DMS53 treated with DMSO at 0.1 percent for 48 hours (cell line): ENCODE measurements around the gene OPRL1.

Source experiments
- DNase-seq: peaks from one replicate; lab custom pipeline; 2025; ENCODE audit not compliant: unreplicated experiment; lab: John Stamatoyannopoulos, UW

Gene OPRL1

DNA sequence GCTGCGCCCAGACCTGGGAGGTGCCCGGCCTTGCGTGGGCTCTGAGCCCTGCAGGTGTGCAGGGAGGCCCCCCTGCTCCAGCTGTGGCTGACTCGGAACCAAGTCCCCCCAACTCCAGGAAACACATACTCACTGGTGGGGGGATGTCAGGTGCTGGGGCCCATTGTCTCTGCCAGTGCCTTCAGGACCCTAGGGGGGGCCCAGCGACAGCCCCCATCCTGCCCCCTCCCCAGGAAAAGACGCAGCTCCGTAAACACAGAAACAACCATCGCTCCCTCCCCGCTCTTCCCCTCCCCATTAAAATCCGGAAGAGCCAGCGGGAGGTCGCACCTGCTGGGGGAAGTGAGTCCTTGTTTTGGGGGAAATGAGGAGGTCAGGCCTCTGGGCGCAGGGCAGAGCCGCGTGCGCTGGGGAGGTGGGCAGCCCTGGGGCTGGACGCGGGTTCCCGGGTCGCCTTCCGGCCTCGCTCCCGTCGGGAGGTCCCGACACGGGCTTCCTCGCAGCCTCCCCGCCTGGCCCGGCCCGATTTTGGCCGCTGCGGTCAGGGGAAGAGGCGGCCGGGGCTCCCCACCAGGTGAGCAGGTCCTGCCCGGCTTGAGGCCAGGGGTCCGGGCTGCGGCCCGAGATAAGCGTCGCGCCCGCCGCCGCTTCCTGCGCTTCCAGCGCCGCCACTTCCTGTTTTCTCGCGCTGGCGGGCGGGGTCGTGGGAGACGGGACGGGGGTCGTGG lies 37.7 kb upstream of the OPRL1 start:
- DNase-seq, result no peak

DNA sequence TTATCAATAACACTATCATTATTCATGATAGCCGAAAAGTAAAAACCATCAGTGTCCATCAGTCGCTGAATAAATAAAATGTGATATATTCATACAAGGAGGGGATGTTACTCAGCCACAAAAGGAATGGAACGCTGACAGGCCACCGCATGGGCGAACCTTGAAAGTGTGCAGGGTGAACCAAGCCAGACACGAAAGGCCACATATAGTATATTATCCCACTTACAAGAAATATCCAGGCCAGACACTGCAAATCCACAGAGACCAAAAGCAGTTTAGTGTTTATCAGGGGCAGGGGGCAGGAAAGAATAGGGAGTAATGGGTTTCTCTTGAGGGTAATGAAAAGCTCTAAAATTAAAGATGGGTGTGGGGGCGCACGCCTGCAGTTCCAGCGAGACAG lies 36.1 kb upstream of the OPRL1 start:
- no peak for DNase-seq

DNA sequence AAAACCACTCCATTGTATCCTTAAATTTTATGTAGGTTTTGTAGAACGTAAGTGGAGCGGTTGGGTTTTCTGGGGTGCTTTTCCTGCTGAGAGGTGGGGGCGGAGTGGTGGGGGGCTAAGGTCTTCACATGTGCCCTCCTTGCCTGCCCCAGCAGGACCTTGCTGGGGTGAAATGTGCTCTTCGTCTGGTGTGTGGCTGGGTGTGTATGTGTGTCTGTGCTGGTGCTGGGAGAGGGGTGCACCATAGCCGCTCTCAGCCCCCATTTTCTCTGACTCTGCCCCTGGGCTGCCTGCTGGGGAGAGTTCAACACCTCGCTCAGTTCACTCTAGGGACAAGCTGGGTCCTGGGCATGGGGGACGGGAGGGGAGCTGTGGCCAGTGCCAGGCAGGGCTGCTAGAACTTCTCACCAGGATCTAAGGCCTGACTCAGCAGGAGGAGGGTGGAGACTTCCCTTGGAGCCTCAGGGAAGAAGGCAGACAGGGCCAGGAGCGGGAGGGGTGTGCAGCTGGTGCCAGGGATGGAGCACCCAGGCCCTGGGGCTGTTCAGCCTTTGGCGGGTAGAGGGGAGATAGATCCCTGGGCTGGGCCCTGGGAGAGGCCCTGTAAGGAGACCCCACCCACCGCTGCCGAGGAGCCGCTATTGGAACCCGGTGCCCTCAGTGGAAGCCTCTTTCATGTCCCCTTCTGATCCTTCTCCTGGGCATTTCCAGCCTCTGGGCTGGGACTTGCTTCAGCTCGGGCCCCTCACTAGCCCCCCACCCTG lies 35.2 kb upstream of the OPRL1 start:
- no peak for DNase-seq

DNA sequence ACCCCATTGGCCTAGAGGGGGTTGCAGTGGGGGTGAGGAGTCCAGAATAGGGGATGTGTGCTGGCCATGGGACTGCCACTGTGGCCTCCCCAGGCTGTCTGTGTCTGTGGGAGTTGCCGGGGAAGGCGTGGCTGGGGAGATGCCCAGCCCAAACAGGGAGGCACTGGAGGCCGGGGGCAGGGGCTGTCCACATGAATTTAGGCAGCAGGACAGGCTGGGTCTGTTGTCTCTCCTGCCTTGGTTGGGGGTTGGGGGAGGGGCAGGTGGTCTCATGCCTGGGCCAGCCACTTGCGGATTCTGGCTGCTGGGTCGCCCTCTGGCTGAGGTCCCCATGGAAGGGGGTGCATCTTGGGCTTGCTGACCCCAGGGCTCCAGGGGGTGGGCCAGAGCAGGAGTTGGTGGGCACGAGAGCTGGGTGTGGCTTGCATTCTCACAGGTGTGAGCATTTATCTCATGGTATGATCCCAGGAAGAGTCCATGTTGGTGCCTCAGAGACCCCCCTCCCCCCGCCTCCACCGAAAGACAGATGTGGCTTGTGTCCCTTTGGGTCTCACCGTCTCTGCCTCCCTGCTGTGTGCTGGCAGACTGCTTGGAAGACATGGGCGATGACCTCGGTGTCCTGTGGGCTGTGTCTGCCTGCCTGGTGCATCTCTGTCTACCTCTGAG lies 34.4 kb upstream of the OPRL1 start:
- no peak for DNase-seq

DNA sequence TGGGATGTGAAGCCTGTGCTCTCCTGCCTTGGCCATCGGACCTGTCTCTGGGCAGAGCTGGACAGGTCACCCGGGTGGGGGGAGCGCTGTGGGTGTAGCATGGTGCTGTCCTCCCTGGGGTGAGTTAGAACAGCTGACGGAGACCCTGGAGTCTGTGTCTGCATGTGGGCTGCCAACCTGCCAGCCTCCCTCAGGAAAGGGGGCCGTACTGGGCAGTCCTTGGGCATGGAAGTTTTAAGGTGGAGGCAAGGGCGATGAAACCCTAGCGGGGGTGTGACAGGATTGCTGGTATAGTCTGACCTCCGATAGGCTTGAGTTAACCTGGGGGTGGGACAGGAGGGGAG lies 32.9 kb upstream of the OPRL1 start:
- no peak for DNase-seq

DNA sequence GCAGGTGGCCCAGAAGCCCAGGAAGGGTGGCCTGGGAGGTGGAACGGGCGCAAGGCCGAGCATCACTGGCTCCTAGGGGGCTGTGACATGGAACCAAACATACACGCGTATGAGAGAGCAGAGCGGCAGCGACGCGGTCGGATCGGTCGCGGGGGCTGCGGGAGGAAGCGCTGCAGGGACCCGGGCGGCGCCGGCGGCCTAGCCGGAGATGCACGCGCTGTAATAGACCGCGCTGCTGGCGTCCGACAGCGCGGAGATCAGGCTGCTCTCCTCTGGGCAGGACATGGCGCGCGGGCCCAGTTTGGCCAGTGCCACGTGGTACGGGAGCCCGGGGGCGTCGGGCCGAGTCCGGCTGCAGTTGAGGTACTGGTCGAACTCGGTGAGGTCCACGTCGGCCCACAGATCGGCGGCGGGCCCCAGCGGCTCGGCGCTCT lies 31.9 kb upstream of the OPRL1 start:
- no peak for DNase-seq

DNA sequence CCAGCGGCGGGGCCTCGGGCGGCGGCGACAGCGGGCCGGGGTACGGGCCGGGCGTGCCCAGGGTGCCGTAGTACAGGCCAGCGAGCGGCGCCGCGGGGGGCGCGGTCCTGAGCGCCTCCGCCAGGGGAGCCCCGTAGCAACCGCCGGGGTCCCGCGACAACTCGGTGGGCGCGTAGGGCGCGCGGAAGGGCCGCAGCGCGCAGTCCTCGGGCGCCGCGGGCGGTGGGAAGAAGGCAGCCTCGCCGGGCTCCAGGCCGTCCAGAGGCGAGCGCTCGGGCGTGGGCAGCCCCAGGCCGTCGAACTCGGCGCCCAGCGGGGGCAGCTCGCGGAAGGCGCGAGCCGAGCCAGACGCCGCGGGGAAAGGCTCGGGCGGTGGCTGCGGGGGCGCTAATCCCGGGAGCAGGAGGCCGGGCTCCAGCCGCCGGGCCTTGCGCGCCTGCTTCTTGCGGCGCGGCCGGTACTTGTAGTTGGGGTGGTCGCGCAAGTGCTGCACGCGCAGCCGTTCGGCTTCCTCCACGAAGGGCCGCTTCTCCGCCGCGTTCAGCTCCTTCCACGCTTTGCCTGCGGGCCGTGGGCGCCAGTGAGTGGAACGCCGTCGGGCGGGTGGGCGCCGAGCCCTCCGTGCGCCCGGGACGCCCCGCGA lies 31.4 kb upstream of the OPRL1 start:
- no peak for DNase-seq

DNA sequence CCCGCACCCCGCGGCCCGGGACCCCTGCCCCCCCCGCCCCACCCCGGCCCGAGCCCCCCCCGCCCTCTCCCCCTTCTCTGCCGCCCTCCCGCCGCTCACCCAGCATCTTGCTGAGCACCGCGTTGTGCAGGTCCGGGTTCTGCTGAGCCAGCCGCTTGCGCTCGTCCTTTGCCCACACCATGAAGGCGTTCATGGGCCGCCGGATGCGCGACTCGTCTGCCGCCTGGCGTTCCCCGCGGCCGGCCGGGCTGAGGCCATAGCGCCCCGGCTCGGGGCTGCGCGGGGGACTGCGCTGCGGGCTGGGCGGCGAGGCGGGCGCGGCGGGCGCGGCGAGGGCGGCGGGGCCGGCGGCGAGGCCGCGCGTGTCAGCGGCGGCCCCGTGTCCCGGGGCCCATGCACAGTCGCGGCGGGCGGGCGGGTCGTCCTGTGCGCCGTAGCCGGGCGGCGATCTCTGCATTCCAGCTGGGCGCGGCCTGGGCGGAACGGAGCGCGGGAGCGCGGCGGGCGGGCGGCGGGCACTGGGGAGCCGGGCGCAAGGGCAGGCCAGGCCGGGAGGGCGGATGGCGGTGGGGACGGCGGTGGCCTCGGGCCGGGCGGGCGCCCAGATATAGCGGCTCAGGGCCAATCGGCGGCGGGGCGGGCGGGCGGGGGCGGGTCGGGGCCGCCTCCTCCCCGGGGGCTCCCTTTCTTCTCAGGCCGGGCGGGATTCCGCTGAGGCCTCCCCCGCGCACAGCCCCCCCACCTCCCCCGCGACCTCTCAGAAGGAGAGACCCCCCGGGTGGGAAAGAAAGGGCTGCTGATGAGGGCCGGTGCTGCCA lies 30.6 kb upstream of the OPRL1 start, which contains the start of gene SOX18:
Gene SOX18 (minus strand): TSS at position 580 of the 818 bp plus-strand sequence. CDS start 123 bp downstream, at position 457.
- no peak for DNase-seq

DNA sequence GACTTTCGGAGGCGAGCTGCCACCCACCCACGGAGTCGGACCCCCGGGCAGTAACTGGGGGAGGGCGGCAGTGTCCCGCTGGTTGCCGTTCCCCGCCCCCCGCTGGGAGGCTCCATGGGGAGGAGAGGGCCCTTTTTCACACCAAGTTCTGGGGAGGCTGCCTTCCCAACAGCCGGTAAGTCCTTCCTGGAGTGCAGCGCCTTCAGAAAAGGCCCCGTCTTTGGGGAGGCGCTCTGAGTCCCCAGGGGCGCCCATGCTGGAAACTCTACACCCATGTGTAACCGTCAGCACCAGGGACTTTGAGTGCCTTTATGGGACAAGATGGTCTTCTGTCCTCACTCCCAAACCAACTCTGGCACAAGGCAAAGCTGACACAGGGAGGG lies 30.0 kb upstream of the OPRL1 start:
- no peak for DNase-seq

DNA sequence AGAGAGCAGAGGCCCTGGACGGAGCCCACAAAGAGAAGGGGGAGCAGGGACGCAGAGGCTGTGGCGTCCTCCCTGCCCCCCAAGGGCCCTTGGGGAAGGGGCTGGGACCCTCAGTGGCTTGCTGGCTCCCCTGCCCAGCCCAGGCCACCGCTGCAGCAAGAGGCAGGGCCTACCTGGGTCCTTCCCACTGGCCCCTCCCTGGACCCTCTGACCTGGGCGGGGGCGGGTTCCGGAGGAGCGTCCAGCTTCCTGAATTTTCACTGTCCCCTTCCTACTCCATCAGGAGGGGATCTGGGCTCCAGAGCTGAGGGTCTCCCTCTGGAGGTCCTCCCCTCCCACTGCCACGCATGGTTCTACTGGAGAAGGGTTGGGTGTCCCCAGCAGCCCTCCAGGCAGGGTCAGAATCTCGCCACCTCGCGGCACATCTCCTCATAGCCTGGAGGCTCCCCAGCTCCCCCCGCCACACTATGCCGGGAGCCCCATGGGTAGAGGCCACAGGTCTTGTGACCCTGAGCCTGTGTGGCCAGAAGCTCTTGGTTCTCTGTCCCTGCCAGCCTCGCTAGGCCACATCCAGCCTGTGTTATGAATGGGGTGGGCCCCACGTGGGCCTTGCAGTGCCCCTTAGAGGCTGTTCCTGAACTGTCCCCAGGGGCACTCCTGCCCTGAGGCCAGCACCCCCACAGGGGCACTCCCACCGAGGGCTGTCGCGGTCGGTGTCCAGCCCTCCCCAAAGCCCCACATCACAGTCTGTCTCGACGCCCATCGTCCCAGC lies 29.4 kb upstream of the OPRL1 start:
- no peak for DNase-seq

DNA sequence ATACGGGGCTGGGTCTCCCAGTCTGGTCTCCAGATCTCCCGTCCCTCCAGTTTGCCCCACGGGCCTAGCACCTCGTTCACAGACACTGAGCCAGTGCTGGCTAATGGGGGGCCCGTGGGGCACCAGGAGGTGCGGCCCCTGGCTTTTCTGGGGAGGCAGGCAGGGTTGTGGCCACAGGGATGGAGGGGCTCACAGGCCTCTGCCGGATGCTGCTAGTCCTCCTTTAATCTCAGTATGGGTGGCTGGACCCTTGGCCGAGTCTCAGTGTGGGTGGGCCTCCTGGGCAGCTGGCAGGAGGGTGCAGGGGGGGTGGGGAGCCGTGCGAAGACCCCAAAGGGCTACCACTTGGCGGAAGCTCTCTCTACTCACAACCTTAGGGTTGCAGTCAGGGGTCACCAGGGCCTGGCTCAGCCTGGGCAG lies 28.8 kb upstream of the OPRL1 start:
- no peak for DNase-seq

DNA sequence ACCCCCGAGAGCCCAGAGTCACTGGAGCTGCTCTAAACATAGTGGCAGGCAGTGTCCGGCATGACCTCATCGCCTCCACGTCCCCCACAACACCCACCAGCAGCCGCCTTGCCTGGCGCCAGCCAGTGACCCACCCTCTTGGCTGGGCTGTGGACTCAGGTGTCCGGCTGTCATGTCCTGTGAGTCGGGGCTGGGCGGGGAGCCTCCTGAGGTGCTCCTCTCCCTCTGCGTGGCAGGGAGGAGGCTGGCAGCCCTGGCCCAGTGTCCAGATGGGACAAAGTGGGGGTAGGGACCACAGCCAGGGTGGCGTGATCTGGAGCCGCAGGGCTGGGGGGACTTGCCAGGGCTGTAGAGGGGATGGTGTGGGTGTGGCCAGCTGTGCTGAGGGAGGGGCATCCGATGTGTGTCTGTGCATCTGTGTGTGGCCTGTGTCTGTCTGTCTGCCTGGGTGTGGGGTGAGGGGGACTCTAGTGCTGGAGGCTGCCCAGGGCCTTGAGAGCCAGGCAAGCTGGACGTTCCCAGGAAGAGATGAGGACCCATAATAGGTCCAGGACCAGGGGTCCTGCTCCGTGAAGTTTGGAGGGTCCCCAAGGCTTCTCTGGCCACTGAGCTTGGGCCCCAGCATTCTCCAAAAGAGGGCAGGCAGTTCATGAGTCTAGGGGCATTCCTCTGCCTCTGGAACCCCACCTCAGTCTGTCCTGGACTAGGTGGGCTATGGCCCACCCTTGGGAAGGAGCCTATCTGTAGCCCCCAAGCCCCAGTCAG lies 28.1 kb upstream of the OPRL1 start:
- no peak for DNase-seq

DNA sequence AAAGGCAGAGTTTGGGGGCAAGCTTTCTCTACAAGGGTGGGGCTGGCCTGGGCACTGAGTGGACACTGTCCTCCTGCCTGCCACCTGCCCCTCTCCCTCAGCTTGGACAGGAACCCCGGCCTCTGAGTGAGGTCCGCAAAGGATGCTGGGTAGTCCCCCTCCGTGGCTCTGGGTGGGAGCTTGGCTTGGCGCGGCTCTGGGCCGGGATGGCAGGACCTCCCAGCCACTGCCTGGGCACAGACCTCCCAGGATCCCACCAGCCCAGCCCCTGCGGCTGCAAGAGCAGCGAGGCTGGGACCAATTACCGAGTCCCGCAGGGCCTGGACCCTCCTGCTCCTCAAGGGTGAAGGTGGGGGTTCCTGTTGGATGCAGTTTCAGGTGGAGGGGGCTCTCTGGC lies 27.6 kb upstream of the OPRL1 start:
- DNase-seq, result no peak

DNA sequence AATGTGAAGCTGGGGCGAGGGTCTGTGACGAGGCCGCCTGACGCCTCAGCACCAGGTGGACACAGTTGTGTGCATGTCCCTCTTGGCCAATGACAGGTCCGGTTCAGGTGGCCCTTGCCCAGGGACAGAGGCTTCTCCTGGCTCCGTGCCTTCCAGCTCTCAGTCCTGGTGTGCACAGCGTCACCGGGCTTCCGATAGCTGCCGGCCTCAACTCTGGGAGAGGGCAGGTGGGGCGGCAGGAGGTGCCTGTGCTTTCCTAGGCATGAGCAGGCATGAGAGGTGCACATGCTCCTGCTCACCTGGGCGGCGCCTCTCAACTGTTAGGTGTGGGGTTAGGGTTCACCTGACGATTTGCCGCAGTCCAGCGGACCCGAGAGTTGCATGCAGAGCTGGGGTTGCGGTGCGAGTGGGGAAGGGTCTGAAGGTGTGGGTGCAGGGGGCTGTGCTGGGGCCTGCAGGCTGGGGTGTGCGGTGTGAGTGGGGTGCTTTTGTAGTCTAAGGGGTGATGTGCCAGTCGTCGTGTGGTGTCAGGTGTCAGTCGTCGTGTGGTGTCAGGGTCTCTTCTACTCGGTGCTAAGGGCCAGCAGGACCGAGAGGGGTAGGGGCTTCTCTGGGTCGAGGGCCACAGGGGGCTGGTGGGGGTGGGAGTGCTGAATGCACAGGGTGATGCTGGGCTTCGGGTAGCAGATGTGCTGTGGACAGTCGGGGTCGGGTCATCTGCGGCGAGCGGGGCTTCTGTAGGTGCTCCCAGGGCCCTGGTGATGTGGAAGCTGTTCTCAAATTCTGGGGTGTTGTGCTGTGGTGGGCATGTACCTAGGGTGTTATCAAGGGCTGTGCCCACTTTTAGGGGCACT lies 26.7 kb upstream of the OPRL1 start:
- DNase-seq, result no peak

DNA sequence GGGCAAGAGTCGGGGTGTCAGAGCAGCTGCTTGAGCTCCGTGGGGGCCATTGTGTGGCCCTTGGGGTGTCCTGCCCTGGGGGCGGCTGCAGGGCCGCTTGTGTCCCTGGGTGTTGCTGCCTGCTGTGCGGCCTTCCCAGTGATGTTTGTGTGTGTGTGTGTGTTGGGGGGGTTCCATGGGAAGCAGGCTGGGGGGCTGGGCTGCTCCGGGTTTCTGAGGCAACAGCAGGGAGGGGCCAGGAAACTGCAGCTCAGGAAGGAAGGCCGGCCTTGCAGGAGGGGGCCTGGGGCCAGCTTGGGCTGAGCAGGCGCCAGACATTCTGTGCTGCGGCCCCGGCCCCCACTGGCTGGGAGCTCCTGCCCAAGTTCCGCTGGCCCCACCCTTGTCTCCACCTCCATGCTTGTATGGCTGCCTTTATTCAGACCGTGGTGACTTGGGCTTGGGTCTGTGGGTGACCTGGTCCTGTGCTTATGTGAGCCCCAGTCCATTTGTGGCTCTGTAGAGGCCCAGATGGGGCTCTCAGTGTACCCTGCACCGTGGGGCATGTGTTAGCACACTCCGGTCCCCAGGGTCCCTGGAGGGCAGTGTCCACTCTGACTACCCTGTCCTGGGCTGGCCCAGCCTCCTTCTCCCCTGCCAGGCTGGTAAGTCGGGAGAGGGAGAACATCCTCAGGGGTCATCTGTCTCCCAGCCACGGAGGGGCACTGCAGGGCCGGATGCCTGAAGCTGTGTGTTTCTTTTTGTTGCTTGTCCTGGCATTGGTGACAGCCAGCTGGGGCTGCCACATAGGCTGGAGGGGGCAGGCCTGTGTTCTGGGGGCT lies 25.8 kb upstream of the OPRL1 start:
- DNase-seq, result no peak

DNA sequence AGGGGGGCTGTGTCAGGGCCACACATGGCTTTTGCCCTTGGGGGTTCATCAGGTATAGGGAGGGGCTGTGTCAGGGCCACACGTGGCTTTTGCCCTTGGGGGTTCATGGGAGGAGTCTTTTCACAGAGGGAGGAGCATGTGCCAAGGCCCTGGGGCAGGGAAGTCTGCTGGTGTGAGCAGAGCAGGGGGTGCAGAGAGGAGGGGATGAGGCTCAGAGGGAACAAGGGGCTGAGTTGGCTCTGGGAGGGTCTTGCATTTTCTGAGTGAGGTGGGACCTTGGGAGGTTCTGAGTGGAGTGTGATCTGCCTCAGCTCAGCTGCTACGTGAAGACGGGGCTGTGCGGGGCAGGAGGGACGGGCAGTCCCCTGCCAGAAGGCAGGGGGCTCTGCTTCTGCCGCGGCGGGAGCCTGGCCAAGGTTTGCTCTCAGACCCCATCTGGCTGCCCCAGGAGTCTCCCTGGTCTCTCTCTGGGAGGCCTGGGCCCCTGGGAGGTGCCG lies 24.4 kb upstream of the OPRL1 start:
- DNase-seq, result no peak

DNA sequence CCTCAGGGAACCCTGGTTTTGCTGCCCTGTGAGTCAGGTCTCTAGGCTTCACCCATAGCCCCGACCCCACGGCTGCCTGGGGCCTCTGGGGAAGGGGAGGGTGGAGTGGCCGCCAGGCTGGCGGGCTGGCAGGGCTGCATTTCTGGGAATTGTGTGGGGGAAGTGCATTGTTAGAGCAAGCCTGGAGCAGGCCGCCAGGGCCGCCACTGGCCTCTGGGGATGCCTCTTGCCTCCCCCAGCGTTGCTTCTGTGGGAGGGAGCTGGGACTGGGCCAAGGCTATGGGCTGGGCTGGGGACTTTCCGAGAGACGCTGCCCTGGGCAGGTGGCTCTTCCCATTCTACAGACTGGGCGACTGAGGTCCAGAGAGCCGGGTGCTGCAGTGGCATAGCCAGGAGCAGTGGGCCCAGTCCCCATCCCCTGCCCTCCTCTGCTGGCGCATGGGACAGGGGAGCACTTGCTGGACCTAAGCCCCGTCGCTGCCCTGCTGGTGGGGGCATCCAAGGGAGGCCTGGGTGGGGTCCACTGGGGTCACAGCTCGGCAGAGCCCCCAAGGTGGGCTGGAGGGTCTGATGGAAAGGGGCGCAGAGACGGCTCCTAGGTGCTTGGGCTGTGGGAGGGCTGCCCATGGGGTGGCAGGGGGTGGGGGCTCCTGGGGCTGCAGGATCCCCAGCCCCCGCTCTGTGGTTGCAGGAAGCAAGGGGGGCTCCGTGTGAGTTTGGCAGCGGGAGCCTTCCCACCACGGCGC lies 23.8 kb upstream of the OPRL1 start:
- DNase-seq, result no peak
